Measurements from ENCODE around the gene CHAT.
"Not testable (repeated sequence)": the region's sequence is repeated elsewhere in the genome, so short reads cannot be mapped to it uniquely, and the experiment has no call there.

CHAT gene

DNA sequence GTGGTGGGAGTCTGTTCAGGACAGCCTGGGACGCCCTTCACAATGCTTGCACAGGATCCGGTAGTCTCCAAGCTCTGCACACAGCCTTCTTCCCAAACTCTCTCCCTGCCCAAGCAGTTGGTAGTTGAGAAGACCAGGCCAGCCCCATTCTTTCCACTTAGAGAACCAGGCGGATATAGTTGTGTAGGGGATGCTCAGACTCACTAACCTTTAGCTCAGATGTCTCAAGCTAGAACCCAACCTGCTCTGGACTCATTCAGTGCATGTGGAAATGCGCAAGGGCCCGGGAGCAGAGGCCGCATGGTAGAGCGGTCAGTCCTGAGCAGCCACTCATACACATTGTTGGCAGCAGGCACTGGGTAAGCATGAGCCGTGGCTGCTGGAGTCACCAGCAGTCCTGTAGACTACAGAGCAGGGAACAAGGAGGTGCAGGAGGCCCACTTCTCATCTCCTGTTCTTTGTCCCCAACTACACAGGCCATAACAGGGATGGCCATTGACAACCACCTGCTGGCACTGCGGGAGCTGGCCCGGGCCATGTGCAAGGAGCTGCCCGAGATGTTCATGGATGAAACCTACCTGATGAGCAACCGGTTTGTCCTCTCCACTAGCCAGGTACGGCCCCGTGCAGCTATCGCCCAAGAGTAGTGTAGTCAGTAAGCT is 48.5 kb downstream of the CHAT start:
- H3K36me3 Mint-ChIP-seq = no peaks in the 10 kb centered on the region
- no peaks in the 10 kb centered on the region for H3K27me3 Mint-ChIP-seq
- no peak overlapping the region for H3K27ac Mint-ChIP-seq
- no peak overlapping the region for H3K4me3 Mint-ChIP-seq
- peaks cover 14% of the 10 kb centered on the region for H3K9me3 Mint-ChIP-seq
- no peaks in the 10 kb centered on the region for H3K4me1 Mint-ChIP-seq

DNA sequence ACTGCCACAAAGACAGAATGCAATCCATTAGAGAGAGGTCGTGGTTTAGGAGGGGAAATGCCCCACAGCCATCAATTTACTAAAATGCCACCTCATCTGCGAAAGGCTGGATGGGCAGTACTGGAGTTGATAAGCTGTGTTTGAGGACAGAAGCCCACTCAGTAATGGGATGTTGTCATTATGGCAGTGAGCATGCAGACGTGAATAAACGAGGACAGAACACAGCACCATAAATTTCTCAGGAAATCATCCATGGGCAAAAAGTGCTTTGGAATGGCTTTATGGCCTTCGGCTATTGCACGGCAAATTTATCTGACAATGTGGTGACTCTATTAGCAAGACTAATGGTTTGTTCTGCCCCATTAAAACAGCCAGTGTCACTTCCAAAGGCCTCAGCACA is 49.8 kb downstream of the CHAT start:
- no peaks in the 10 kb centered on the region for H3K4me1 Mint-ChIP-seq
- H3K36me3 Mint-ChIP-seq = no peaks in the 10 kb centered on the region
- H3K9me3 Mint-ChIP-seq = peaks cover 13% of the 10 kb centered on the region
- no peaks in the 10 kb centered on the region for H3K27me3 Mint-ChIP-seq
- no peak overlapping the region for H3K4me3 Mint-ChIP-seq
- no peak overlapping the region for H3K27ac Mint-ChIP-seq

DNA sequence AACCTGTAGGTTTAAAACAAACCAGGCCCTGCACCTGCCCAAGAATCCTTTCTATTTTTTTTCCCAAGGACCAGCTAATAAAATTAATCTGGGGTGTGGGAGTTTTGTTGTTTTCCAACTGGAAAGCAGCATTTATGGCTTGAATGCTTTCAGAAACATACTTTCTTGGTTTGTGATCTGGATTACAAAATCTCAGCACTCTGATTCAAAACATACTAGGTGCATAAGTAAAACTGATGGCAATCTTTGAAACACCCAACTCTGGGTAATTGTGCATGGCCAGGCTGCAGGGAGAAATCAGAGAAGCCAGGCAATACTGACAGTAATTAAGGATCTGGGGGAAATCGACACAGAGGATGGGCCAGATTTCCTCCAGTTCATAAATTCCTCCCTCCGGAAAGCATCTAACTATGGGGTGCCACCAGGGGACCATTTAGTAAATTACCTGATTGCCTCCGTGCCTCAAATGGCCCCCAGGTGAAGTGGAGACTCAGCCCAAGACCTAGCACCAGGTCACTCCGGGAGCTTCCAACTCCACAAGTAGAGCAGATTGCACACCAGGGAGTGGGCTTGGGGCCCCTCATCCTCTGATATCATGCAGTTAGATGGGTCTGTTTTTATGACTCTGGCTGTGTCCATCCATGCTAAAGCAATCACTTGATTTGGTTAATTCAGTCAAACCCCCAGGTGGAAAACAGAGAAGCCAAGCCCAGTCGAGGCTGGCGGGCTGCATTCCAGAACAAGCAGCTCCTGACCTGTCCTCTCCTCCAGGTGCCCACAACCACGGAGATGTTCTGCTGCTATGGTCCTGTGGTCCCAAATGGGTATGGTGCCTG is 50.4 kb downstream of the CHAT start:
- no peak overlapping the region for H3K4me3 Mint-ChIP-seq
- H3K4me1 Mint-ChIP-seq = no peaks in the 10 kb centered on the region
- no peaks in the 10 kb centered on the region for H3K36me3 Mint-ChIP-seq
- peaks cover 7% of the 10 kb centered on the region for H3K9me3 Mint-ChIP-seq
- no peaks in the 10 kb centered on the region for H3K27me3 Mint-ChIP-seq
- no peak overlapping the region for H3K27ac Mint-ChIP-seq

DNA sequence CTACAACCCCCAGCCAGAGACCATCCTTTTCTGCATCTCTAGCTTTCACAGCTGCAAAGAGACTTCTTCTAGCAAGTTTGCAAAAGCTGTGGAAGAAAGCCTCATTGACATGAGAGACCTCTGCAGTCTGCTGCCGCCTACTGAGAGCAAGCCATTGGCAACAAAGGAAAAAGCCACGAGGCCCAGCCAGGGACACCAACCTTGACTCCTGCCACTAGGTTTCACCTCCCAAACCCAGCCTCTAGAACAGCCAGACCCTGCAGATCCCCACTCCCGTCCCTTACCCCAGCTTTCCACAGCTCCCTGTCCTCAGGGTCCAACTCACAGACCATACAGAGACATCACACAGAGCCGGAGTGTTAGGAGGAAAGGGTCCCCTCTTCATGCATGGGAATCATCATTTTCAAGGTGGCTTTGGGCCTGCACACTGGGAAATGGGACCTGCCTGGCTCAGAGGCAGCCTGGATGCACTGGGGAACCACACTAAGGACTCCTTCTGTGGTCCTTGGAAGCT is 51.1 kb downstream of the CHAT start:
- Mint-ChIP-seq H3K9me3 (peaks cover 2% of the 10 kb centered on the region), H3K27ac (no peak overlapping the region)

DNA sequence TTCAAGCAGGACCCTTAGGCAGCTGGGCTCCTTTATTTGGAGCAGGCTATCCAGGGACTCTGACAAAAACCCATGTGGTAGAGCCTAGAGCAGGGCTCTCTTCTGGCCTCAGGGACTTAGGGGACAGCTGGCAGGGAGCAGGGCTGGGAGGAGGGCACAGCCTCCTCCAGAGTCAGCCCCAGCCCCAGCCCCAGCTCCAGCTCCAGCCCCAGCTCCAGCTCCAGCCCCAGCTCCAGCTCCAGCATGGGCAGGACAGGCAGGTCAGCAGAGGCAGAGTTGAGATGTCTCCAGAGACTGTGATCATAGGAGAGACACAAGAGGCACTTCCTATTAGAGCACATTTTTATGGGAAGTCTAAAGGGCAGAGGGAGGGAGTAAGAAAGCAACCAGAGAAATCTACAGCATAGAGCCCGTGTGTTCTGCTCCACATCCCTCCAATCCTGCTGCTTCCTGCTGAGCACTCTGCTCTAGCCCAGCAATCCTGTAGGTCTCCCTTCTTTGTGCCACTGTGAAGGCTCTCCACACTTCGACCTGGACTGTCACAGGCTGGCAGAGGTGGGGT is 52.3 kb downstream of the CHAT start:
- no peaks in the 10 kb centered on the region for H3K36me3 Mint-ChIP-seq
- peaks cover 4% of the 10 kb centered on the region for H3K27me3 Mint-ChIP-seq
- no peaks in the 10 kb centered on the region for H3K9me3 Mint-ChIP-seq
- no peak overlapping the region for H3K4me3 Mint-ChIP-seq
- no peaks in the 10 kb centered on the region for H3K4me1 Mint-ChIP-seq
- no peak overlapping the region for H3K27ac Mint-ChIP-seq

More for the DNA sequence above, 51.1 kb downstream of the CHAT start:
- Mint-ChIP-seq H3K4me3 (no peak overlapping the region), H3K36me3 (no peaks in the 10 kb centered on the region), H3K27me3 (no peaks in the 10 kb centered on the region), H3K4me1 (no peaks in the 10 kb centered on the region)

DNA sequence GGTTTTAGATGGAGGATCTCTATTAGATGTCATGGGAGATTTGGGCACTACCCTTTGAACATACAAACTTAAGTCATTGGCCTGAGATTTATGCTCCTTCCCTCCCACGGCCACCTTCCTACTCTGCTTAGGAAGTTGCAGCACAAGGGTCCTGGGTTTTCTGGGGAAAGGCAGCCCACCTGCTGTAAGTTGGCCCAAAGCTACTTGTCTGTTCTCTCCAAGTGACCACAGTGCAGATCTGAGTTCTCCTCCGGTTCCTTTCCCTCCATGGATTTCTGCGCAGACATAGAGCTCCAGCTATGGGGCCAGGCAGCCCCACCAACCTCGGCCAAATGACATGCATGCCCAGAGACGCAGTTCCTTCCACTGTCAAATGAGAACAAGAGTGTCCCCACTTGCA is 52.8 kb downstream of the CHAT start:
- no peak overlapping the region for H3K27ac Mint-ChIP-seq
- H3K4me3 Mint-ChIP-seq = no peak overlapping the region
- no peaks in the 10 kb centered on the region for H3K9me3 Mint-ChIP-seq
- no peaks in the 10 kb centered on the region for H3K4me1 Mint-ChIP-seq
- H3K27me3 Mint-ChIP-seq = peaks cover 8% of the 10 kb centered on the region
- no peaks in the 10 kb centered on the region for H3K36me3 Mint-ChIP-seq

DNA sequence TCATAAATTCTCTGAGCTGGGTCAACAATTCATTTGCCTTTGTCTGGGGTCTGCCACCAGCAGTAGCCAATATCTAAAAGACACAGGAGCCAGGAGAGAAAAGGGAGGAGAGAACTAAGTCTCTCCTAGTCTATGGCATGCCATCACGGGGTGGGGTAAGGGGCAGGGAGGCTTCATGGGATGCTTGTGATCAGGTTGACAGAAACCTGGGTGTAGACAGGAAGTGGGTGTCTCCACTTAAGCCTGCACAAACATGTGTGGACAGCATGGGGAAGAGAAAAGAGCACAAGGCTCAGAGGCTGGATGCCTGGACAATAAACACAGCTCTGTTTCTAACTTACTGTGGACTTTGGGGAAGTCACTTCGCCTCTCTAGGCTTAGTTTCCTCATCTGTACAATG is 54.2 kb downstream of the CHAT start:
- Mint-ChIP-seq H3K27ac (no peak overlapping the region), H3K9me3 (no peaks in the 10 kb centered on the region), H3K4me3 (no peak overlapping the region), H3K4me1 (no peaks in the 10 kb centered on the region), H3K27me3 (peaks cover 16% of the 10 kb centered on the region), H3K36me3 (no peaks in the 10 kb centered on the region)

DNA sequence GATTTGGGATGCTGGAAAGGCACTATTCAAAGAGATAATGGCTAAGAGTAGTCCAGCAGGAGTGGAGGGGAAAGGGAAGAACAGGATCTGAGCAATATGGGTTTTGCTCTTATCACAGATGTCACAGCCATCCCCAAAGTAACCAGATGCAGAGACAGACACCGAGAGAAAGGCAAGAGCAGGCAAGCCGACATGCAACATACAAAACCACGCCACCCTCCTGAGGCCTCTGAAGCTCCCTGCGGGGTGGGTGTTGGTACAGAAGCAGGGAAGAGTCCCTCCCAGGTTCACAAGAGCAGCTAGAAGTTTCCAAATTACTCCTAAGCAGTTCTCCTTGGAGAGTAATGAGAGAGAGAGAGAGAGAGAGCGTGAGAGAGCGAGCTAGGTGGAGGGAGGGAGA is 54.8 kb downstream of the CHAT start:
- Mint-ChIP-seq H3K27me3 (peaks cover 23% of the 10 kb centered on the region), H3K27ac (no peak overlapping the region), H3K4me3 (no peak overlapping the region), H3K36me3 (no peaks in the 10 kb centered on the region), H3K9me3 (no peaks in the 10 kb centered on the region), H3K4me1 (no peaks in the 10 kb centered on the region)

DNA sequence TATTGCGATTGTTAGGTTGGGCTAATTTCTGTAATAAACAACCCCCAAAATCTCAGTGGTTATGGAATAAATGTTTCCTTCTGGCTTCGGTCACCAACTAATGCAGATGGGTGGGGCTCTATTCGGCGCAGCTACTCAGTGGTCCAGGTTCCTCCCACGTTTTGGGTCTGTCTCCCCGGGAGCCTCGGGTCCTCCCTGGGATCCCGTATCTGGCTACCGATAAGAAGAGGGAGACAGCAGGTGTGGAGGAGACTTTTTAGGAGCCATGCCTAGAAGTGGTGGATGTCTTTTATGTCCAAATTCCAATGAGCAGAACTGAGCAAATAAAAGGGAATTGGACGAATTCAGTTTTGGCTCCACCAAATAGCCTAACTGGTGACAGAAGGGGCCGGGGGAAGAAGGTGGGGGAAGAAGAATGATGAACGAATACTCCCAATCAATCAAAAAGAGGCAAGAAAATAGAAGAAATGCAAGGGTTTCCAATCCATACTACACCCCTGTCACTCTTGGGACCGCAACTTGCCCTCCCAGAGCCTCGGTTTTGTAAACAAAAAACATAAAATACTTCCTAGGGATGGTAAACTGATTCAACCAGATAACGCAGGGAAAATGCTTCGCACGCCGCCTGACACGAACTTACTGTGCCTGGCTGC is 65.1 kb downstream of the CHAT start:
- Mint-ChIP-seq H3K4me3 (no peak overlapping the region), H3K36me3 (peaks cover 4% of the 10 kb centered on the region), H3K27me3 (peaks cover 36% of the 10 kb centered on the region), H3K27ac (no peak overlapping the region), H3K4me1 (no peaks in the 10 kb centered on the region), H3K9me3 (peaks cover 31% of the 10 kb centered on the region)

DNA sequence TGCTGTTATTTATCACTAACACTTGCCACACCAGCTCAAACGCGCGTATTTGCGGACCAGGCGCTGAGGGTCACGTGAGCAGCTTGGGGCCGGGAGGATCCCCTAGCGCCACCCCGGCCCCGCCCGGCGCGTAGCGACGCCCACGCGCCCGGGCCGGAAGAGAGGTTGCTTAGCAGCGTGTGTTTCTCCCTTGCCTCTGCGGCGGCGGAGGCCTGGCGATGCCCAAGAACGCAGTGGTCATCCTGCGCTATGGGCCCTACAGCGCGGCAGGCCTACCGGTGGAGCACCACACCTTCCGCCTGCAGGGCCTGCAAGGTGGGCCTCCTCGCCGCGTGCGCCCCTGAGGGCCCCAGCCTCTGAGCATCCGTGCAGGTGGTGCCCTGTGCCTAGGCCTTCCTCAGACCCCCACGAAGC is 65.7 kb downstream of the CHAT start, which contains the start of gene C10orf53:
C10orf53 (plus strand) TSS at position 172 of the 414 bp plus-strand sequence; CDS start at position 219, 47 bp downstream.
- no peak within 1 kb of the TSS for H3K4me3 Mint-ChIP-seq
- H3K27me3 Mint-ChIP-seq = peaks cover 36% of the 10 kb centered on the region
- H3K4me1 Mint-ChIP-seq = no peaks in the 10 kb centered on the region
- no peak within 1 kb of the TSS for H3K27ac Mint-ChIP-seq
- H3K36me3 Mint-ChIP-seq = peaks cover 4% of the 10 kb centered on the region
- H3K9me3 Mint-ChIP-seq = peaks cover 31% of the 10 kb centered on the region

DNA sequence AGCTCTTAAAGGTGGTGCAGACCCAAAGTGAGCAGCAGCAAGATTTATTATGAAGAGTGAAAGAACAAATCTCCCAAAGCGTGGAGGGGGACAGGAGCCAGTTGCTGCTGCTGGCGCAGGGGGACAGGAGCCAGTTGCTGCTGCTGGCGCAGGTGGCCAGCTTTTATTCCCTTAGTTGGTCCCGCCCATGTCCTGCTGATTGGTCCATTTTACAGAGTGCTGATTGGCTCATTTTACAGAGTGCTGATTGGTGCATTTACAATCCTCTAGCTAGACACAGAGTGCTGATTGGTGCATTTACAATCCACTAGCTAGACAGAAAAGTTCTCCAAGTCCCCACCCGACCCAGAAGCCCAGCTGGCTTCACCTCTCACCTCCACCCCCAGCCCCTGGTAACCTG is 68.6 kb downstream of the CHAT start:
- not testable (repeated sequence) for H3K4me3 Mint-ChIP-seq, H3K27ac Mint-ChIP-seq, H3K36me3 Mint-ChIP-seq, H3K4me1 Mint-ChIP-seq
- peaks cover 30% of the 10 kb centered on the region for H3K9me3 Mint-ChIP-seq
- H3K27me3 Mint-ChIP-seq = peaks cover 33% of the 10 kb centered on the region

DNA sequence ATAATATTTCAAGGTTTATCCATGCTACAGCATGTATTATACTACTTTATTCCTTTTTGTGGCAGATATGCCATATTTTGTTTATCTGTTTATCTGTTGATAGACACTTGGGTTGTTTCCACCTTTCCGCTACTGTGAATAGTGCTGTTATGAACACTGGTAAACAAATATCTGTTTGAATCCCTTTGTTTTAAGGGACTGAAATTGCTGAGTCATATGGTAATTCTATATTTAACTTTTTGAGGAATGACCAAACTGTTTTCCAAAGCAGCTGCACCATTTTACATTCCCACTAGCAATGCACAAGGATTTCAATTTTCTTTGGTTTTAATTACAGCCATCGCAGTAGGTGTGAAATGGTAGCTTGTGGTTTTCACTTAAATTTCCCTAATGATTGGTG is 69.0 kb downstream of the CHAT start:
- H3K27ac Mint-ChIP-seq = no peak overlapping the region
- peaks cover 29% of the 10 kb centered on the region for H3K9me3 Mint-ChIP-seq
- H3K36me3 Mint-ChIP-seq = peaks cover 2% of the 10 kb centered on the region
- H3K27me3 Mint-ChIP-seq = peaks cover 33% of the 10 kb centered on the region
- no peaks in the 10 kb centered on the region for H3K4me1 Mint-ChIP-seq
- no peak overlapping the region for H3K4me3 Mint-ChIP-seq

DNA sequence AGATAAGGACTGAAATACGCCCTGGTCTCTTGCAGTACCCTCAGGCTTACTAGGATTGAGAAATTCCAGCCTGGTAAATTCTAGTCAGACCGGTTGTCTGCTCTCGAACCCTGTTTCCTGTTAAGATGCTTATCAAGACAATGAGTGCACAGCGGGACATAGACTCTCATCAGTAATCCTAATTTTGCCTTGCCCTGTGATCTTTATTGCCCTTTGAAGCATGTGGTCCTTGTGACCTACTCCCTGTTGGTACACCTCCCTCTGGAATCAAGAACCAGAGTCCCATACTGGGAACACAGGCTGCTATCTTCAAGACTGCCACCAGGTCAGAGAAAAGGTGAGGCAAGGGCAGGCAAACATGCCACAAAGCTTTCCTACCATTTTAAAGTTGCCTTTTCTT is 72.8 kb downstream of the CHAT start:
- Mint-ChIP-seq H3K9me3 (peaks cover 9% of the 10 kb centered on the region), H3K27ac (no peak overlapping the region), H3K36me3 (no peaks in the 10 kb centered on the region), H3K4me3 (no peak overlapping the region), H3K27me3 (peaks cover 43% of the 10 kb centered on the region), H3K4me1 (no peaks in the 10 kb centered on the region)

DNA sequence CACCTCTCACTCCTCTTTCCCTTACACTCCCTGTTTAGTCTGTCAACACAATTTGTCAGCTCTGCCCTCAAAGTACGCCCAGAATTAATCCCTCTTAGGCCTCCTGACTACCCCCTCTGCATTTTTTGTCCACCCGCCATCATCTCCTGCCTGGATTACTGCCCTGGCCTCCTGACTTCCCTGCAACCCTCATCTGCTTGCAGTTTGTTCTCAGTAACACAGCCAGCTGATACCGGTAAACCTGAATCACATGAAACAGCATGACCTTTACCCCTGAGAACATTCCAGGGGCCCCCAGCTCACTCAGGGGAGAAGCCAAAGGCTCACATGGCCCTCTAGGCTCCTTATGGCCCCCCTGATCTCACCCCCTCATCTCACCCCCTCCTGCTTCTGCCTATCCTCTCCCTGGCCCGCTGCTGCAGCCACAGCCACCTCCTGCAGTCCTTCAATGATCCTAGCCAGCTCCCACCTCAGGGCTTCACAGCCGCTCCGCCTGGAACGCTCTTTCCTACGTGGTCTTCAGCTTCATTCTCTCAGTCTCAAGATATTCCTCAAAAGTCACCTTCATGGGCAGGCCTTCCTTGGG is 74.5 kb downstream of the CHAT start:
- H3K36me3 Mint-ChIP-seq = no peaks in the 10 kb centered on the region
- no peaks in the 10 kb centered on the region for H3K4me1 Mint-ChIP-seq
- peaks cover 43% of the 10 kb centered on the region for H3K27me3 Mint-ChIP-seq
- H3K4me3 Mint-ChIP-seq = no peak overlapping the region
- peaks cover 9% of the 10 kb centered on the region for H3K9me3 Mint-ChIP-seq
- H3K27ac Mint-ChIP-seq = no peak overlapping the region

DNA sequence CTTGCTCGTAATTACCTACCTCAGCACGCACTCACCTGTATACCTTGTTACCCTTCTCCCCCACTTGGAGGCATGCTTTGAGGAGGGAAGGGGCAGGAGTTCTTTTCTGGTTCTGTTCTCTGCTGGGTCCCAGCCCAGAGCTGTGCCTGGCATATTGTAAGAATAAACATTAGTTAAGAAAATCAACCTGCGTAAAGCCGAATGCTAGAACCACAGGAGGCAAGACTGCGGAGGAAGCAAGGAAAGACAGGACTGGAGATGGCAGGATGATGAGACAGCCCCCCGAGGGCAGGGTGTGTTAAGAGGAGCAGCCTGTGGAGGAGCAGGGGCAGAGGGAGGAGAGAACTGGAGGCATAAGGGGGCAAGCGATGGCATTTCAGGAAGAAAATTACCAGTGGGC is 75.1 kb downstream of the CHAT start:
- peaks cover 44% of the 10 kb centered on the region for H3K27me3 Mint-ChIP-seq
- no peak overlapping the region for H3K4me3 Mint-ChIP-seq
- H3K9me3 Mint-ChIP-seq = peaks cover 9% of the 10 kb centered on the region
- no peak overlapping the region for H3K27ac Mint-ChIP-seq
- H3K4me1 Mint-ChIP-seq = no peaks in the 10 kb centered on the region
- no peaks in the 10 kb centered on the region for H3K36me3 Mint-ChIP-seq

All from activated naive CD4-positive, alpha-beta T cell treated with anti-CD3 and anti-CD28 coated beads, Interleukin-2, amount 50 U/mL, for 24 hours (primary cell).